Sigmoid colon (tissue), 7 donors: ENCODE results near the gene HECW1. TPM values are rescaled to one million over a fixed set of nuclear protein-coding genes. Genes with fewer than 3 reads are reported as not detected.

Source experiments
- DNase-seq: peaks from one replicate; pipeline ENCODE4 v3.0.0-alpha.2; 2019
- H3K27ac ChIP-seq, 4 donors: fragments of 200-600 bp; sonication (generic); one replicate each; pipeline ENCODE4 v1.5.1; 2016 to 2019; ENCODE audit warnings: mild to moderate bottlenecking in 1 of 4
- H3K27me3 ChIP-seq, 3 donors: fragments of 200-600 bp; sonication (generic); one replicate each; pipeline ENCODE4 v1.5.1; 2019; ENCODE audit warnings: mild to moderate bottlenecking in 1 of 3
- H3K36me3 ChIP-seq, 4 donors: fragments of 200-600 bp; sonication (generic); one replicate each; pipeline ENCODE4 v1.5.1; 2016 to 2019
- H3K4me1 ChIP-seq, 4 donors: fragments of 200-600 bp; sonication (generic); one replicate each; pipeline ENCODE4 v1.5.1; 2017 to 2019
- H3K4me3 ChIP-seq, 4 donors: fragments of 200-600 bp; sonication (generic); one replicate each; pipeline ENCODE4 v1.5.1; 2017 to 2019; ENCODE audit warnings: mild to moderate bottlenecking in 2 of 4, moderate library complexity in 1 of 4
- H3K9me3 ChIP-seq, 4 donors: fragments of 200-600 bp in 3 of 4; sonication (generic) in 3 of 4; one replicate each; pipeline versions ENCODE4 v1.5.1 to v1.6.1; 2013 to 2019
- CTCF ChIP-seq, 4 experiments: fragments of 450-650 bp in 3 of 4; fragments of 200-600 bp in 1 of 4; IDR thresholded peaks; one replicate each; pipeline ENCODE4 v1.5.1; 2016 to 2019; ENCODE audit warnings: antibody characterized with exemption in 4 of 4, mild to moderate bottlenecking in 3 of 4, moderate library complexity in 2 of 4
- EP300 ChIP-seq, 4 donors: sonication (generic); formaldehyde crosslinking; IDR thresholded peaks; one replicate each; pipeline ENCODE4 v1.6.1; 2017; ENCODE audit warnings: antibody characterized with exemption in 4 of 4
- POLR2A ChIP-seq, 2 donors: fragments of 450-650 bp; IDR thresholded peaks; one replicate each; pipeline ENCODE4 v1.6.1; 2016; ENCODE audit warnings: antibody characterized with exemption in 2 of 2, mild to moderate bottlenecking in 2 of 2, moderate library complexity in 2 of 2
- POLR2AphosphoS5 ChIP-seq, 4 donors: sonication (generic); formaldehyde crosslinking; IDR thresholded peaks; one replicate each; pipeline ENCODE4 v1.6.1; 2017; ENCODE audit warnings: antibody characterized with exemption in 4 of 4
- WGBS, 2 donors: extraction: QIAGEN DNeasy Blood & Tissue Kit; methylation state at CpG; one replicate each; pipeline ENCODE4 v1.1.7; 2013; 5-methylcytosine and 5-hydroxymethylcytosine counted together
- intact Hi-C: fragments of 100-400 bp; cut with DNase I; formaldehyde crosslinking; loops from one replicate; pipeline ENCODE4 v1.15.1; 2023
- polyA plus RNA-seq, 3 donors: library from polyadenylated mRNA; stranded (reverse); fragments of 200-250 nt; gene quantifications; one replicate each; pipeline ENCODE4 v1.2.3, GENCODE V29; 2013
- total RNA-seq, 4 donors: library from RNA; depleted of rRNA; stranded (reverse); fragments of >200 nt; gene quantifications; one replicate each; pipeline ENCODE4 v1.1.0, GENCODE V29; 2016
- donor health status: healthy with polysubstance abuse.
- donor health status: Bipolar disorder and iron deficiency.
- donor health status: healthy.

HECW1 gene
- total and polyA plus RNA-seq, 7 donors = 0.33 to 7.8 (median 1.2) TPM

GRCh38 chr7:43164757-43165156 is 52.3 kb downstream of the HECW1 start:
- TF ChIP-seq POLR2AphosphoS5 (IDR thresholded peaks at IDR 0.05) = no peak
- no peak for TF ChIP-seq EP300 (IDR thresholded peaks at IDR 0.05)
- TF ChIP-seq POLR2A (IDR thresholded peaks at IDR 0.05) = no peak
- no peak for TF ChIP-seq CTCF (IDR thresholded peaks at IDR 0.05)
- Histone ChIP-seq H3K27ac (no peak overlapping the region), H3K36me3 (no peaks in the 10 kb centered on the region), H3K4me3 (no peak overlapping the region), H3K27me3 (no peaks in the 10 kb centered on the region), H3K9me3 (no peaks in the 10 kb centered on the region), H3K4me1 (peaks cover 0 to 9% (median 4%) of the 10 kb centered on the region in 4 donors)
- WGBS, 2 donors = 68 to 88% methylated on average over 4 of the region's 4 CpGs
- intact Hi-C loops = no loop called here
- DNase-seq = no peak

- peaks cover 0 to 9% (median 4%) of the 10 kb centered on the region in 4 donors for H3K4me1 ChIP-seq
- DNase-seq = no peak
- H3K27ac ChIP-seq = no peak overlapping the region
- intact Hi-C loops = no loop called here
- no peaks in the 10 kb centered on the region for H3K36me3 ChIP-seq
- no peak overlapping the region for H3K4me3 ChIP-seq
- WGBS, 2 donors = 93 to 97% methylated on average over 3 of the region's 3 CpGs
- no peaks in the 10 kb centered on the region for H3K27me3 ChIP-seq
- no peaks in the 10 kb centered on the region for H3K9me3 ChIP-seq
- no peak for TF ChIP-seq POLR2AphosphoS5 (IDR thresholded peaks at IDR 0.05)
- TF ChIP-seq CTCF (IDR thresholded peaks at IDR 0.05) = no peak
- TF ChIP-seq EP300 (IDR thresholded peaks at IDR 0.05) = no peak
- TF ChIP-seq POLR2A (IDR thresholded peaks at IDR 0.05) = no peak
Observed at GRCh38 chr7:43166686-43167085, 54.2 kb downstream of the HECW1 start.

- Histone ChIP-seq H3K36me3 (no peaks in the 10 kb centered on the region), H3K27ac (no peak overlapping the region), H3K9me3 (no peaks in the 10 kb centered on the region), H3K27me3 (no peaks in the 10 kb centered on the region), H3K4me1 (peaks cover 0 to 9% (median 3%) of the 10 kb centered on the region in 4 donors), H3K4me3 (no peak overlapping the region)
- DNase-seq = no peak
- TF ChIP-seq POLR2A (IDR thresholded peaks at IDR 0.05) (no peak), EP300 (IDR thresholded peaks at IDR 0.05) (no peak), CTCF (IDR thresholded peaks at IDR 0.05) (no peak), POLR2AphosphoS5 (IDR thresholded peaks at IDR 0.05) (no peak)
- intact Hi-C loops = no loop called here
- 88 to 91% methylated on average over 3 of the region's 3 CpGs for whole genome bisulfite sequencing, 2 donors
Observed at GRCh38 chr7:43169076-43169475, 56.6 kb downstream of the HECW1 start.

DNA sequence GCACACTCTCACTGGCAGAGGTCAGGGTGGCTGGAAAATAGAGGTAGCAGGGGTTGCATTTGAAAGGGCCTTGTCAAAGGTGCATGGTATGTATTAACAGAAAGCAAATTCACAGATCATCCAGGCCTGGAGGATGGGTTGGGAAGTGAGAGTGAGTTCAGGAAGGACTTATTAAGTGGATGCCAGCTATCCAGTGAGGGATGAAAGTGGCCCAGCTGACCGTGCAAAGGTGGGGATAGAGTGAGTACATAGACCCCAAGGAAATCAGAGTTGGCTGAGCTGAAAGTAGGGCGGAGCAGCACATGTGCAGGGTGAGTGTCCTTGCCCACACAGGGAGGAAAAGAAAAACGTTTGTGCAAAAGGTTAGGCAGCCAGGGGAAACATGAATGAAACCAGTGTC is 58.1 kb downstream of the HECW1 start:
- Histone ChIP-seq H3K27ac (no peak overlapping the region), H3K4me3 (no peak overlapping the region), H3K27me3 (no peaks in the 10 kb centered on the region), H3K4me1 (no peaks in the 10 kb centered on the region), H3K9me3 (no peaks in the 10 kb centered on the region), H3K36me3 (no peaks in the 10 kb centered on the region)
- intact Hi-C loops = no loop called here
- no peak for DNase-seq
- WGBS, 2 donors = 34 to 46% methylated on average over 3 of the region's 3 CpGs
- TF ChIP-seq POLR2AphosphoS5 (IDR thresholded peaks at IDR 0.05) (no peak), POLR2A (IDR thresholded peaks at IDR 0.05) (no peak), EP300 (IDR thresholded peaks at IDR 0.05) (no peak), CTCF (IDR thresholded peaks at IDR 0.05) (no peak)

DNA sequence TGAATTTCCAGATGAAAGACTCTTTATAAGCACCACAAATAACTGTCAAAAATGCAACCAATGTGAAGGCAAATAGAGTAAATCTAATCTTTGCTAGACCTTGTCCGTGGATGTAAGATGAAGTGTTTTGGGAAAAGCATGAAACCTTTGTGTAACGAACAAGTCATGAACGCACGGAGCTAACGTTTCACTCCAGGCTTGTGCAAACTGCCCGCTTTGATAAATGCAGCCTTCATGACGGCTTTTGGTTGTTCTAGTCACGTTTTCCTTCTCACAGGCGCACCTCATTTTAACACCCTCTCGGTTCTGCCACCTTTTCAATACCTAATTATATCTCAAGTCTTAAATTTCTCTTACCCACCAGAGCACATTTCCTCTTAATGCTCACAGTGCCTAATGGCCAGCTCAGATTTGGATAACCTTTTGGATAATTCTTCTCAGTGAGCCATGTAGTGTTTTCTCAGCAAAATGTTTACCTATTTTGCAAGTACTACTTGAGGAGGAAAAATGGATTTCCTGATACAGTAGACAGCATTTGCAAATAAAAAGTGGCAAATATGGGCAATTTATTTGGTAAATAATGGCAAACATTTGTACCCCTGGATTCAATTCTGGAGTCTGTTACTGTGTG is 63.2 kb downstream of the HECW1 start:
- intact Hi-C loops = no loop called here
- TF ChIP-seq EP300 (IDR thresholded peaks at IDR 0.05) (no peak), CTCF (IDR thresholded peaks at IDR 0.05) (no peak), POLR2AphosphoS5 (IDR thresholded peaks at IDR 0.05) (no peak), POLR2A (IDR thresholded peaks at IDR 0.05) (no peak)
- H3K27me3 ChIP-seq = no peaks in the 10 kb centered on the region
- DNase-seq = no peak
- H3K4me3 ChIP-seq = no peak overlapping the region
- H3K27ac ChIP-seq = no peak overlapping the region
- H3K36me3 ChIP-seq = no peaks in the 10 kb centered on the region
- no peaks in the 10 kb centered on the region for H3K9me3 ChIP-seq
- WGBS, 2 donors = 77 to 85% methylated on average over 10 of the region's 10 CpGs
- H3K4me1 ChIP-seq = no peaks in the 10 kb centered on the region
